RWPE2 (cell line): ENCODE data around the gene TRIM61.
"Not testable (repeated sequence)": the region's sequence is repeated elsewhere in the genome, so short reads cannot be mapped to it uniquely, and the experiment has no call there.

Experiments
- ATAC-seq: fragments of 200-7000 bp; cut with Tn5 transposase; 3 replicates; pipeline ENCODE4 v1.9.1; 2021; ENCODE audit warnings: low read depth
- DNase-seq: peaks from one replicate; pipeline ENCODE4 v3.0.0-alpha.2; 2020; ENCODE audit warnings: low spot score
- H3K27ac ChIP-seq: fragments of 450-650 bp; 2 replicates; pipeline ENCODE4 v1.5.1; 2017; ENCODE audit warnings: mild to moderate bottlenecking; ENCODE audit not compliant: poor library complexity, severe bottlenecking
- H3K27me3 ChIP-seq: fragments of 250-450 bp; sonication (Bioruptor Pico); 2 replicates; pipeline ENCODE4 v1.5.1; 2021; ENCODE audit warnings: mild to moderate bottlenecking, moderate library complexity; ENCODE audit not compliant: insufficient read depth, poor library complexity, severe bottlenecking
- H3K36me3 ChIP-seq: fragments of 250-450 bp; sonication (Bioruptor Pico); 2 replicates; pipeline ENCODE4 v1.5.1; 2020; ENCODE audit warnings: low read depth, mild to moderate bottlenecking, moderate library complexity
- H3K4me1 ChIP-seq: fragments of 250-450 bp; sonication (Bioruptor Pico); 2 replicates; pipeline ENCODE4 v1.5.1; 2021; ENCODE audit warnings: mild to moderate bottlenecking, moderate library complexity; ENCODE audit not compliant: insufficient read depth, poor library complexity, severe bottlenecking
- H3K4me3 ChIP-seq: fragments of 250-450 bp; sonication (Bioruptor Pico); 2 replicates; pipeline ENCODE4 v1.5.1; 2021; ENCODE audit warnings: mild to moderate bottlenecking, moderate library complexity; ENCODE audit not compliant: severe bottlenecking
- H3K9me3 ChIP-seq: fragments of 250-450 bp; sonication (Bioruptor Pico); 2 replicates; pipeline ENCODE4 v1.5.1; 2021; ENCODE audit warnings: mild to moderate bottlenecking, moderate library complexity; ENCODE audit not compliant: severe bottlenecking
- TF ChIP-seq, protein P1 (sequence below): fragments of 450-650 bp; IDR thresholded peaks from one replicate; pipeline ENCODE4 v1.5.1; 2017; ENCODE audit warnings: mild to moderate bottlenecking, moderate library complexity; ENCODE audit not compliant: poor library complexity, severe bottlenecking

Gene TRIM61

DNA sequence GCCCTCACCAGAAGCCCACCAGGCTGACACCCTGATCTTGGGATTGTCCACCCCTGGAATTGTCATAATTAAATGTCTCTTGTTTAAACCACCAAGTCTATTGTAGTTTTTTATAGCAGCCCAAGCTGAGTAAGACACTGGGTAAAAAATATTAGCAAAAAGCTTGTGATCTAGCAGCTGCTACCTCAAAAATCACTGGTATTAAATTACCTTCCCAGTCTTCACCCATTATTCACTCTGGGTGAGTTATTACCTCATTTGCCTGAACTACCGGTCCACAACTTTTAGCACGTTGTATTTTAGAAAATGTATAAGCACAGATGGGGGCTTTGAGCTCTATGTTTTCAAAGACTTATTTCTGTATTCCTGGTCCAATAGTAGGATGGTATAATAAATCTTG is 12.0 kb upstream of the TRIM61 start:
- Histone ChIP-seq H3K27me3 (no peaks in the 10 kb centered on the region), H3K36me3 (no peaks in the 10 kb centered on the region), H3K4me1 (no peaks in the 10 kb centered on the region), H3K27ac (no peak overlapping the region), H3K4me3 (no peak overlapping the region), H3K9me3 (no peaks in the 10 kb centered on the region)
- no peak for ATAC-seq
- TF ChIP-seq, protein P1, sequence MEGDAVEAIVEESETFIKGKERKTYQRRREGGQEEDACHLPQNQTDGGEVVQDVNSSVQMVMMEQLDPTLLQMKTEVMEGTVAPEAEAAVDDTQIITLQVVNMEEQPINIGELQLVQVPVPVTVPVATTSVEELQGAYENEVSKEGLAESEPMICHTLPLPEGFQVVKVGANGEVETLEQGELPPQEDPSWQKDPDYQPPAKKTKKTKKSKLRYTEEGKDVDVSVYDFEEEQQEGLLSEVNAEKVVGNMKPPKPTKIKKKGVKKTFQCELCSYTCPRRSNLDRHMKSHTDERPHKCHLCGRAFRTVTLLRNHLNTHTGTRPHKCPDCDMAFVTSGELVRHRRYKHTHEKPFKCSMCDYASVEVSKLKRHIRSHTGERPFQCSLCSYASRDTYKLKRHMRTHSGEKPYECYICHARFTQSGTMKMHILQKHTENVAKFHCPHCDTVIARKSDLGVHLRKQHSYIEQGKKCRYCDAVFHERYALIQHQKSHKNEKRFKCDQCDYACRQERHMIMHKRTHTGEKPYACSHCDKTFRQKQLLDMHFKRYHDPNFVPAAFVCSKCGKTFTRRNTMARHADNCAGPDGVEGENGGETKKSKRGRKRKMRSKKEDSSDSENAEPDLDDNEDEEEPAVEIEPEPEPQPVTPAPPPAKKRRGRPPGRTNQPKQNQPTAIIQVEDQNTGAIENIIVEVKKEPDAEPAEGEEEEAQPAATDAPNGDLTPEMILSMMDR = no peak
- no peak for DNase-seq

DNA sequence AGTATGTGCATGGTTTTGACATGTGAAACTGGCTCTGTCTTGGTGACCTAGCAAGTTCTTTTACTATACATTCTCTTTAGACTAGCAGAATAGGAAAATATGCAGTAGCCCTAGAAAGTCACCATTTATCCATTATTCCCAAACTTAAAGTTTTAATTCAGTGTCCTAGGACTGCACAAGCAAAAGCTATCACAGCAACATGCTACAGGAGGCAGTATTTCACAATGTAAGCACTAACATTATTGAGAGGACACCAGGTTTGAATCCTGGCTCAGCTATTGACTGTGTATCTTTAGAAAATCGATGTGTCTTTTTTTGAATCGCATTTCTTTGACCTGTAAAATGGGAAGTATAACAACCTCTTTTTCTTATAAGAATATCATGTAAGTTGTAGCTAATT is 5.5 kb downstream of the TRIM61 start:
- H3K27me3 ChIP-seq, H3K4me1 ChIP-seq, DNase-seq, ATAC-seq, H3K4me3 ChIP-seq, H3K27ac ChIP-seq, H3K9me3 ChIP-seq, H3K36me3 ChIP-seq: not testable (repeated sequence)

DNA sequence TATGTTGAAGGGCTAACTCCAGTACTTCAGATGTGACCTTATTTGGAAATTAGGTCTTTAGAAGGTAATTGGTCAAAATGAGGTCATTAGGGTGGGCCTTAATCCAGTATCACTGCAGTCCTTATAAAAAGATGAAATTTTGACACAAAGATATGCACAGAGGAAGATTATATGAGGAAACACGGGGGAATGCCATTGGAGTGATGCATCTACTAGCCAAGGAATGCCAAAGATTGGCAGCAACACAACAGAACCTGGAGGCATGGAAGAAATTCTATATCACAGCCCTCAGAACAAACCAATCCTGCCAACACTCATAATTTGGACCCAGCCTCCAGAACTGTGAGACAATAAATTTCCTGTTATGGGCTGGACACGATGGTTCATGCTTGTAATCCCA is 17.6 kb downstream of the TRIM61 start:
- no peak overlapping the region for H3K4me3 ChIP-seq
- ATAC-seq (peak; percentile 49), DNase-seq (no peak)
- peaks cover 18% of the 10 kb centered on the region for H3K4me1 ChIP-seq
- 0 out of 2 replicates have a peak, but pooled peaks cover 5% of the 10 kb centered on the region for H3K36me3 ChIP-seq
- no peaks in the 10 kb centered on the region for H3K9me3 ChIP-seq
- peak overlapping the region; percentile 65 for H3K27ac ChIP-seq
- TF ChIP-seq, protein P1 = no peak
- no peaks in the 10 kb centered on the region for H3K27me3 ChIP-seq

DNA sequence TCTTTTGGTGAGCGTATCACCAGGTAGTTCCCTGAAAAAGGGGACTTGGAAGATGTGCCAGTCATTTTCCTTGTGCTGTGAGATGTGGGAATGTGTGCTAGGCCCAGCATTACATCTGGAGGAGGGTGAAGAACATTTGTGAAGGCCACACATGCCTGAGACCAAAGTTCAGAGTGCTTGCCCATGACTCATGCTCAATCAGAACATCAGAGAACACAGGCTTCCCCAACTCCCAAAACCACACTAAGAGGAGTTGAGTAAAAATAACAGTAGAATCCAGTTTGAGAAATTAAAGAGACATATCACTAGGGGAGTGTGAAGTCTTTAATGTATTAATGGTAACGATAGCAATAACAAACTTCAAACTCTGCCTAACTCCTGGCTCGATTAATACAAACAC is 18.0 kb downstream of the TRIM61 start:
- not testable (repeated sequence) for H3K36me3 ChIP-seq, H3K9me3 ChIP-seq, H3K27me3 ChIP-seq, H3K4me3 ChIP-seq, ATAC-seq, DNase-seq
- peaks cover 18% of the 10 kb centered on the region for H3K4me1 ChIP-seq
- H3K27ac ChIP-seq = peak overlapping the region; percentile 65

DNA sequence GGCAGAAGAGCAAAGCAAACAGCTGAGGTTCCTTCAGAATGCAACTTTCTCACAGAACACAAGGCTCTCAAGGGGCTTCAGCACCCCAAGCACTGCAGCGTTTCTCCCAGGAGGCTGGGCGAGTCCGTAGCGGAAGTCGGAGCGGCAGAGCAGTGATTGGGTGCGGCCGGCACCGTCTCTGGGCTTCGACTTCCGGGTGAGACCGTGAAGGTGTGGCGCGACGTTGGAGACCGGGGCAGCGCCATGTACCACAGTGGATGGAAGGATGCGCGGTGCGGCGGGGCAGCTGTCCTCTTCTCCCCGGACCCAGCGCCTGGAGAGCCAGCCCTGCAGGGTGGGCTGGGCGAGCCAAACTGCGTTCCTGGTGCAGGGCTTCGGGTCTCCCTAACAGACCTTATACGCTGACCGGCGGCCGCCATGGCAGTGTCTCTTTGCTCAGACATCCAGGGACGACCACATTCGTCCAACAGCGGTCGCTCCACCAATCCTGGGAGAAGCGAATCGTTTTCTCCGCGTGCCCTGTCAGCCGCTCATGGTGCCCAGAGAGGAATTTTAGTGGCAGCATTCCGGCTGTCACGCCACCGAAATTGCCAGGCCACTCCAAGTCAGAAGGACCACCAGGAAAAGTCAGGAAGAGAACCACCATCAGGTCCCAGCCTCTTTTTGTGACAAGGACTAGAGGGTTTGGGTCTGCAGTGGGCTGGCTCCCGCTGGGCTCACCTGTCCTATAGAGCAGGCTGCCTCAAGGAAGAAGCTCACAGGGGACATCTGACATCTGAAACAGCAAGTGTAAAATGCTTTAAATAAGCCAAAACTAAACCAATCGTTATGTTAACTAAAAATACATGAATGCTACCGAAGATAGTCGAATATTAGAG is 20.5 kb downstream of the TRIM61 start:
- H3K4me1 ChIP-seq = peaks cover 18% of the 10 kb centered on the region
- 0 out of 2 replicates have a peak, but pooled peaks cover 5% of the 10 kb centered on the region for H3K36me3 ChIP-seq
- ATAC-seq (peak; percentile 97), DNase-seq (peak; percentile 83)
- TF ChIP-seq, protein P1 = no peak
- no peaks in the 10 kb centered on the region for H3K9me3 ChIP-seq
- H3K27ac ChIP-seq = peak overlapping the region; percentile 21
- H3K27me3 ChIP-seq = no peaks in the 10 kb centered on the region
- H3K4me3 ChIP-seq = peak overlapping the region; percentile 44
